ENCODE results near the gene KRTAP5-10.
"Not testable (repeated sequence)": the region's sequence is repeated elsewhere in the genome, so short reads cannot be mapped to it uniquely, and the experiment has no call there.

The KRTAP5-10 gene

GRCh38 chr11:71575723-71576424 is 10.5 kb downstream of the KRTAP5-10 start:
- no peaks in the 10 kb centered on the region for H3K36me3 ChIP-seq (ENCODE audit: insufficient read depth, low read length)
- H3K27me3 ChIP-seq (ENCODE audit: insufficient read depth, low read length): peaks cover 37% of the 10 kb centered on the region

GRCh38 chr11:71576688-71577465 is 11.5 kb downstream of the KRTAP5-10 start:
- H3K4me3 ChIP-seq (ENCODE audit: low read depth, low read length): not testable (repeated sequence)
- H3K27me3 ChIP-seq (ENCODE audit: insufficient read depth, low read length): peaks cover 43% of the 10 kb centered on the region

More at GRCh38 chr11:71575723-71576424, 10.5 kb downstream of the KRTAP5-10 start:
- Histone ChIP-seq H2AFZ (ENCODE audit: low read length, unreplicated experiment) (no peak overlapping the region), H3K4me3 (ENCODE audit: low read depth, low read length) (no peak overlapping the region), H3K79me2 (ENCODE audit: control insufficient read depth, insufficient read depth, low read length, unreplicated experiment) (no peaks in the 10 kb centered on the region), H3K4me1 (ENCODE audit: control insufficient read depth, insufficient read depth, low read length, unreplicated experiment) (no peaks in the 10 kb centered on the region), H3K27ac (ENCODE audit: low read depth, low read length) (no peak overlapping the region)

GRCh38 chr11:71577469-71578004 is 12.2 kb downstream of the KRTAP5-10 start:
- Histone ChIP-seq H3K27me3 (ENCODE audit: insufficient read depth, low read length) (peaks cover 48% of the 10 kb centered on the region), H3K27ac (ENCODE audit: low read depth, low read length) (no peak overlapping the region), H3K36me3 (ENCODE audit: insufficient read depth, low read length) (no peaks in the 10 kb centered on the region), H3K4me3 (ENCODE audit: low read depth, low read length) (no peak overlapping the region), H3K4me1 (ENCODE audit: control insufficient read depth, insufficient read depth, low read length, unreplicated experiment) (no peaks in the 10 kb centered on the region), H2AFZ (ENCODE audit: low read length, unreplicated experiment) (no peak overlapping the region), H3K79me2 (ENCODE audit: control insufficient read depth, insufficient read depth, low read length, unreplicated experiment) (no peaks in the 10 kb centered on the region)

More at GRCh38 chr11:71576688-71577465, 11.5 kb downstream of the KRTAP5-10 start:
- H3K79me2 ChIP-seq (ENCODE audit: control insufficient read depth, insufficient read depth, low read length, unreplicated experiment); H3K27ac ChIP-seq (ENCODE audit: low read depth, low read length); H2AFZ ChIP-seq (ENCODE audit: low read length, unreplicated experiment); H3K4me1 ChIP-seq (ENCODE audit: control insufficient read depth, insufficient read depth, low read length, unreplicated experiment); H3K36me3 ChIP-seq (ENCODE audit: insufficient read depth, low read length): not testable (repeated sequence)

GRCh38 chr11:71579513-71579912 is 14.2 kb downstream of the KRTAP5-10 start:
- H3K27ac ChIP-seq (ENCODE audit: low read depth, low read length); H3K79me2 ChIP-seq (ENCODE audit: control insufficient read depth, insufficient read depth, low read length, unreplicated experiment); H3K4me1 ChIP-seq (ENCODE audit: control insufficient read depth, insufficient read depth, low read length, unreplicated experiment); H3K4me3 ChIP-seq (ENCODE audit: low read depth, low read length); H3K36me3 ChIP-seq (ENCODE audit: insufficient read depth, low read length); H2AFZ ChIP-seq (ENCODE audit: low read length, unreplicated experiment): not testable (repeated sequence)
- peaks cover 36% of the 10 kb centered on the region for H3K27me3 ChIP-seq (ENCODE audit: insufficient read depth, low read length)

- H3K36me3 ChIP-seq (ENCODE audit: insufficient read depth, low read length): no peaks in the 10 kb centered on the region
- H3K4me1 ChIP-seq (ENCODE audit: control insufficient read depth, insufficient read depth, low read length, unreplicated experiment): no peaks in the 10 kb centered on the region
- peaks cover 29% of the 10 kb centered on the region for H3K27me3 ChIP-seq (ENCODE audit: insufficient read depth, low read length)
- no peak overlapping the region for H3K4me3 ChIP-seq (ENCODE audit: low read depth, low read length)
- no peaks in the 10 kb centered on the region for H3K79me2 ChIP-seq (ENCODE audit: control insufficient read depth, insufficient read depth, low read length, unreplicated experiment)
- H3K27ac ChIP-seq (ENCODE audit: low read depth, low read length): no peak overlapping the region
- no peak overlapping the region for H2AFZ ChIP-seq (ENCODE audit: low read length, unreplicated experiment)
Observed at GRCh38 chr11:71580057-71581003, 15.0 kb downstream of the KRTAP5-10 start.

- no peak overlapping the region for H3K27ac ChIP-seq (ENCODE audit: low read depth, low read length)
- H3K4me3 ChIP-seq (ENCODE audit: low read depth, low read length): no peak overlapping the region
- H3K27me3 ChIP-seq (ENCODE audit: insufficient read depth, low read length): peaks cover 16% of the 10 kb centered on the region
- no peaks in the 10 kb centered on the region for H3K36me3 ChIP-seq (ENCODE audit: insufficient read depth, low read length)
- no peaks in the 10 kb centered on the region for H3K4me1 ChIP-seq (ENCODE audit: control insufficient read depth, insufficient read depth, low read length, unreplicated experiment)
- no peaks in the 10 kb centered on the region for H3K79me2 ChIP-seq (ENCODE audit: control insufficient read depth, insufficient read depth, low read length, unreplicated experiment)
- no peak overlapping the region for H2AFZ ChIP-seq (ENCODE audit: low read length, unreplicated experiment)
Observed at GRCh38 chr11:71581826-71582225, 16.5 kb downstream of the KRTAP5-10 start.

GRCh38 chr11:71582309-71582895 is 17.0 kb downstream of the KRTAP5-10 start, which contains the start of gene KRTAP5-11:
KRTAP5-11 (minus strand) TSS chr11:71582875; CDS start chr11:71582837, 38 bp downstream.
- peaks cover 16% of the 10 kb centered on the region for H3K27me3 ChIP-seq (ENCODE audit: insufficient read depth, low read length)

GRCh38 chr11:71582969-71583368 is 17.6 kb downstream of the KRTAP5-10 start:
- H3K27ac ChIP-seq (ENCODE audit: low read depth, low read length); H3K79me2 ChIP-seq (ENCODE audit: control insufficient read depth, insufficient read depth, low read length, unreplicated experiment); H2AFZ ChIP-seq (ENCODE audit: low read length, unreplicated experiment); H3K36me3 ChIP-seq (ENCODE audit: insufficient read depth, low read length); H3K4me1 ChIP-seq (ENCODE audit: control insufficient read depth, insufficient read depth, low read length, unreplicated experiment); H3K4me3 ChIP-seq (ENCODE audit: low read depth, low read length): not testable (repeated sequence)
- peaks cover 16% of the 10 kb centered on the region for H3K27me3 ChIP-seq (ENCODE audit: insufficient read depth, low read length)

More at GRCh38 chr11:71582309-71582895, 17.0 kb downstream of the KRTAP5-10 start, which contains the start of gene KRTAP5-11:
- Histone ChIP-seq H3K36me3 (ENCODE audit: insufficient read depth, low read length) (no peaks in the 10 kb centered on the region), H3K4me1 (ENCODE audit: control insufficient read depth, insufficient read depth, low read length, unreplicated experiment) (no peaks in the 10 kb centered on the region), H3K27ac (ENCODE audit: low read depth, low read length) (no peak within 1 kb of the TSS), H3K79me2 (ENCODE audit: control insufficient read depth, insufficient read depth, low read length, unreplicated experiment) (no peaks in the 10 kb centered on the region), H3K4me3 (ENCODE audit: low read depth, low read length) (no peak within 1 kb of the TSS), H2AFZ (ENCODE audit: low read length, unreplicated experiment) (no peak within 1 kb of the TSS)

GRCh38 chr11:71585673-71586072 is 20.3 kb downstream of the KRTAP5-10 start:
- not testable (repeated sequence) for H3K79me2 ChIP-seq (ENCODE audit: control insufficient read depth, insufficient read depth, low read length, unreplicated experiment); H3K27ac ChIP-seq (ENCODE audit: low read depth, low read length); H3K36me3 ChIP-seq (ENCODE audit: insufficient read depth, low read length); H3K4me3 ChIP-seq (ENCODE audit: low read depth, low read length); H3K4me1 ChIP-seq (ENCODE audit: control insufficient read depth, insufficient read depth, low read length, unreplicated experiment); H2AFZ ChIP-seq (ENCODE audit: low read length, unreplicated experiment)
- peaks cover 16% of the 10 kb centered on the region for H3K27me3 ChIP-seq (ENCODE audit: insufficient read depth, low read length)

- not testable (repeated sequence) for H3K4me3 ChIP-seq (ENCODE audit: low read depth, low read length); H2AFZ ChIP-seq (ENCODE audit: low read length, unreplicated experiment); H3K4me1 ChIP-seq (ENCODE audit: control insufficient read depth, insufficient read depth, low read length, unreplicated experiment); H3K36me3 ChIP-seq (ENCODE audit: insufficient read depth, low read length); H3K79me2 ChIP-seq (ENCODE audit: control insufficient read depth, insufficient read depth, low read length, unreplicated experiment); H3K27ac ChIP-seq (ENCODE audit: low read depth, low read length); H3K27me3 ChIP-seq (ENCODE audit: insufficient read depth, low read length)
Observed at GRCh38 chr11:71588314-71588713, 23.0 kb downstream of the KRTAP5-10 start.
